Neutrophil (primary cell): ENCODE measurements around the gene SLC5A3.

Experiments
- H3K27ac ChIP-seq: fragments of 200-600 bp; sonication (generic); 2 replicates; pipeline ENCODE4 v1.5.1; 2016; ENCODE audit warnings: mild to moderate bottlenecking, moderate library complexity
- H3K27me3 ChIP-seq: fragments of 200-600 bp; sonication (generic); 2 replicates; pipeline ENCODE4 v1.6.0; 2016; ENCODE audit warnings: mild to moderate bottlenecking
- H3K36me3 ChIP-seq: fragments of 200-600 bp; sonication (generic); 2 replicates; pipeline ENCODE4 v1.5.1; 2017
- H3K4me1 ChIP-seq, 2 experiments: fragments of 200-600 bp in 1 of 2; sonication (generic) in 1 of 2; 1 replicate in 1 of 2; 2 replicates in 1 of 2; pipeline versions ENCODE4 v1.5.1 to v1.6.1; 2013 to 2016; ENCODE audit warnings: low read depth in 1 of 2, low read length in 1 of 2, mild to moderate bottlenecking in 1 of 2, moderate library complexity in 1 of 2; ENCODE audit not compliant: control insufficient read depth in 1 of 2, insufficient read depth in 1 of 2
- H3K4me3 ChIP-seq, 2 experiments: fragments of 200-600 bp in 1 of 2; sonication (generic) in 1 of 2; 1 replicate in 1 of 2; 2 replicates in 1 of 2; pipeline ENCODE4 v1.5.1; 2013 to 2016; ENCODE audit warnings: low read depth in 1 of 2, low read length in 1 of 2, mild to moderate bottlenecking in 1 of 2, moderate library complexity in 1 of 2
- H3K9me3 ChIP-seq: fragments of 200-600 bp; sonication (generic); 2 replicates; pipeline ENCODE4 v1.5.1; 2016
- CTCF ChIP-seq: fragments of 200-600 bp; sonication (generic); IDR thresholded peaks from 2 replicates; pipeline ENCODE4 v1.5.1; 2016; ENCODE audit warnings: antibody characterized with exemption

The SLC5A3 gene

GRCh38 chr21:34031835-34032370 is 41.5 kb upstream of the SLC5A3 start:
- Histone ChIP-seq H3K4me1 (no peaks in the 10 kb centered on the region), H3K9me3 (no peaks in the 10 kb centered on the region), H3K27ac (no peak overlapping the region), H3K27me3 (no peaks in the 10 kb centered on the region), H3K4me3 (no peak overlapping the region), H3K36me3 (no peaks in the 10 kb centered on the region)
- TF ChIP-seq CTCF, result no peak

GRCh38 chr21:34034369-34035014 is 38.9 kb upstream of the SLC5A3 start:
- no peak overlapping the region for H3K27ac ChIP-seq
- no peaks in the 10 kb centered on the region for H3K4me1 ChIP-seq
- no peaks in the 10 kb centered on the region for H3K27me3 ChIP-seq
- no peaks in the 10 kb centered on the region for H3K9me3 ChIP-seq
- H3K36me3 ChIP-seq, result no peaks in the 10 kb centered on the region
- no peak overlapping the region for H3K4me3 ChIP-seq
- TF ChIP-seq CTCF, result no peak

GRCh38 chr21:34035619-34036354 is 37.6 kb upstream of the SLC5A3 start:
- TF ChIP-seq CTCF, result no peak
- Histone ChIP-seq H3K36me3 (no peaks in the 10 kb centered on the region), H3K27me3 (no peaks in the 10 kb centered on the region), H3K4me3 (no peak overlapping the region), H3K9me3 (no peaks in the 10 kb centered on the region), H3K4me1 (no peaks in the 10 kb centered on the region), H3K27ac (no peak overlapping the region)

GRCh38 chr21:34037009-34037795 is 36.2 kb upstream of the SLC5A3 start:
- Histone ChIP-seq H3K36me3 (no peaks in the 10 kb centered on the region), H3K4me1 (no peaks in the 10 kb centered on the region), H3K27ac (no peak overlapping the region), H3K4me3 (no peak overlapping the region), H3K9me3 (no peaks in the 10 kb centered on the region), H3K27me3 (peaks cover 1% of the 10 kb centered on the region)
- no peak for TF ChIP-seq CTCF

GRCh38 chr21:34039678-34040382 is 33.5 kb upstream of the SLC5A3 start:
- no peak overlapping the region for H3K4me3 ChIP-seq
- peaks cover 4% of the 10 kb centered on the region for H3K27me3 ChIP-seq
- no peak for TF ChIP-seq CTCF
- H3K4me1 ChIP-seq, result no peaks in the 10 kb centered on the region
- no peaks in the 10 kb centered on the region for H3K9me3 ChIP-seq
- H3K36me3 ChIP-seq, result no peaks in the 10 kb centered on the region
- no peak overlapping the region for H3K27ac ChIP-seq
